ENCODE data around the gene VKORC1L1.
"Not testable (repeated sequence)": the region's sequence is repeated elsewhere in the genome, so short reads cannot be mapped to it uniquely, and the experiment has no call there.

GRCh38 chr7:65885533-65885932 lies 12.7 kb downstream of the VKORC1L1 start:
- TF ChIP-seq CTCF (conservative IDR thresholded peaks at IDR 0.05); ZFX (IDR thresholded peaks at IDR 0.05): not testable (repeated sequence)
